HG03097 (cell line): Measurements from ENCODE around the gene NAXD.
"Not testable (repeated sequence)": the region's sequence is repeated elsewhere in the genome, so short reads cannot be mapped to it uniquely, and the experiment has no call there.

Experiments used
- ATAC-seq: cut with Tn5 transposase; IDR thresholded peaks from one replicate; pipeline ENCODE4 v1.9.1; 2021; ENCODE audit not compliant: unreplicated experiment, low FRiP score

NAXD gene

GRCh38 chr13:110615322-110616102, at the start of gene NAXD:
NAXD (plus strand) TSS chr13:110615545; CDS start chr13:110615602, 57 bp downstream.
- ATAC-seq, result peak; percentile 83

GRCh38 chr13:110566171-110566570, 49.2 kb upstream of the NAXD start:
- no peak for ATAC-seq

DNA sequence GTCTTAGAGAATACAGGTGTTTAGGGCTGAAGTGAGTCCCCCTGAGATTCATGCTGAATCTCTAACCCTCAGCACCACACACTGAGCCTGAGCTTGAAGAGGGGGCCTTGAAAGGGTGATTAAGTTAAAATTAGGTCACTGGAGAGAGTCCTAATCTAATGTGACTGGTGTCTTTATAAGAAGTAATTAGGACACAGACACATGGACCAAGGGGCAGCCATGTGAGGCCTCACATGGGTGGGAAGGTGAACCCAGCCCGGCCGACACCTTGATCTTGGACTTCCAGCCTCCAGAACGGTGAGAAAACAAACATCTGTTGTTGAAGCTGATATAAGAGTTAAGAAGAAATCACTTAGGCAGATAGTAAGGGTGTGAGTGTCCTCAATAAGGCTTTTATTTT, 46.7 kb upstream of the NAXD start:
- ATAC-seq, result no peak

DNA sequence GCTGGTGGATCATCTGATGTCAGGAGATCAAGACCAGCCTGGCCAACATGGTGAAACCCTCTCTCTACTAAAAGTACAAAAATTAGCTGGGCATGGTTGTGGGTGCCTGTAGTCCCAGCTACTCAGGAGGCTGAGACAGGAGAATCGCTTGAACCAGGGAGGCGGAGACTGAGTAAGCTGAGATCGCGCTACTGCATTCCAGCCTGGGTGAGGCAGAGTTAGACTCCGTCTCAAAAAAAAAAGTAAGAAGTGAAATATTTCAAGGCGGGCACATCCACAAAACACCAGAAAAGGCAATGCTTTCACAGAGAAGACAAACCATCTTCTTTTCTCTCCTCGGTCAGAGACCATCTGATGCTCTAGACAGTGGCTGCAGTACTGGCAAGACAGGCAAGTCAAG, 45.4 kb upstream of the NAXD start:
- ATAC-seq, result not testable (repeated sequence)

GRCh38 chr13:110570886-110571285, 44.5 kb upstream of the NAXD start:
- ATAC-seq, result no peak

DNA sequence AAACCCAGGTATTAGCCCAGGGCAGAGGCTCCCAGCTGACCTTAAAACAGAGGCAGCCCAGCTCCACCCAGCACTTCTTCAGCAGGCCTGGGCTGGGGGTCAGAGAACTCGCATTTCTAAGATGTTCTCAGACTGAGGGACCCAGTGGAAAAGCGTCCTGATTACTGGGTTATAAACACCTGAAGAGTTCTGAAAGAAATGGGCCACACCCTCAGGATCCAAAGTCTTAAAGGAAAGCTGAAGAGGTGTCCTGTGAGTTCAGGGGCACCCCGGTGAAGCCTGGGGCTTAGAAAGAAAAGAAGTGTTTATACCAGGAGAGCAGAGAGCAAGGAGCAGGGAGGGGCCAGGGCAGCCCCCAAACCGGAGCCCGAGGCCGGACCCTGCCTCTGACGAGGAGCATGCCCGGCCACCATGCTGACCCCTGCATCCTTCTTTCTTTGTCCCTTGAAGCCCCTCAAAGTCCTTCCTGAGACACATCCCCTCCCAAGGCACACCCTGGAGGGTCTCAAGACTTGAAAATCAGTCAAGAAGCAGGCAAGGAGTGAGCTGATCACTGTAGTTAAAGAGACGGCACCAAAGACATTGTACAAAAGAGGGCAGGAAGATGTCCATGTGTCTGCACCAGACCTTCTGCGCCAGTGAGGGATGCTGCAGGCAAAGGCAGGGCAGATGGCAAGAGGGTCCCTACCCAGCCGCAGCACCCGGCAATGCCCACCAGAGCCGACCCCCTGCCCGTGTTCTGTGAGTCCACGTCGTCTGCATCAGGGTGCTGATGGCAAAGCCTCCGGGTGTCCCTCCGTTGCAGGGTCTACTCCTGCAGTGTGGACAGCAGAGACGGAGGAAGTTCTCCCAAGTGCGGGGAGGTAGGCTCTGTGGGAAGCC, 43.2 kb upstream of the NAXD start:
- ATAC-seq, result no peak

DNA sequence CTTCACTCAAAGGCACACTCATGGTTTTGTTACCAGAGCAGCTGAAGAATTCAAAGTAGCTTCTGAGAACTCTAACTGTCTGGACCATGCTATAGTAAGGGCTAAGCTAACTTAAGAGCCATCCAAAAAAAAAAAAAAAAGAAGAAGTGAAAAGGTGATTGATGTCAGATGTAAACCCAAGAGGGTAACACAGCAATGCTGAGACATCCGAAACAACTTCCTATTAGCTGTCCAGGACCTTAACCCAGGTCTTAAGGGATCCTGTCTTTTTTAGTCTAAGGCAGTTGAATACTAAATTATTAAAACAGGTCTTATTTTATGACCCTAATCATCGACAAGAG, 42.6 kb upstream of the NAXD start:
- peak; percentile 53 for ATAC-seq

- ATAC-seq, result no peak
These were observed 41.2 kb upstream of the NAXD start for GRCh38 chr13:110574161-110574560.

DNA sequence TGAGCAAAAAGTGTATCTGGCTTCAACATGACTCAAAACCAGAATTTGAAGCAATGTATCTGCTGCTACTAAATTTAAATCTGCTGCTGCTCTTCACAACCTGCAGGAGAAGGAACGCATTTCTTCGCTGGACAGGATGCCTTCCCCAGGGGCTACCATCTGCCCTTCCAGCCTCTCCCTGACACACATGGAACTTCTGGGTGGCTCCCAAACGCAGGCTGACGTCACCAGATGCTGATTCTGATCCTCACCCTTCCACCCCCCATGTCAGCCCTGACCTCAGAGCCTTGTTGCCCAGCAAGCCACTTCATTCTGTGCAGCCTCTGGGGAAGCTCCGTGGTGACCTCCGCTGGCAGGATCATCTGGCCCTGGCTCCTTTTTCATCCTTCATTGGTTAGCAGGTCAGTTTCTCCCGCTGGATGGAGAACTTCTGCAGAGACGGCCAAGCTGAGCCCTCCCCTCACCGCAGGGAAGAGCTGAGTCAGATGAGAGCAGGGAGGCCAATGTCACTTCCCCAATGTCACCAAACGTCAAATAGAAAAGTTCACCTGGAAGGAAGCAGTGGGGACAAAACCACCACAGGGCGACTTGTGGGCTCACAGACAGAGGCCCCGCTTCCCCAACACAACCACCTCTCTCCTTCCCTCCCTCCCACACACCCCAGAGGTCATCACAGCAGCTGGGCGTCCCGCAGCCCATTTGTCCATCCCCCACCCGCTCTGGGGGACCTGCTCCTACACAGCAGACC, 39.8 kb upstream of the NAXD start:
- ATAC-seq, result peak; percentile 62

- ATAC-seq, result no peak
These were observed 39.3 kb upstream of the NAXD start for GRCh38 chr13:110576070-110576394.

GRCh38 chr13:110576736-110577476, 38.4 kb upstream of the NAXD start:
- no peak for ATAC-seq

GRCh38 chr13:110578363-110578762, 37.0 kb upstream of the NAXD start:
- ATAC-seq, result no peak

DNA sequence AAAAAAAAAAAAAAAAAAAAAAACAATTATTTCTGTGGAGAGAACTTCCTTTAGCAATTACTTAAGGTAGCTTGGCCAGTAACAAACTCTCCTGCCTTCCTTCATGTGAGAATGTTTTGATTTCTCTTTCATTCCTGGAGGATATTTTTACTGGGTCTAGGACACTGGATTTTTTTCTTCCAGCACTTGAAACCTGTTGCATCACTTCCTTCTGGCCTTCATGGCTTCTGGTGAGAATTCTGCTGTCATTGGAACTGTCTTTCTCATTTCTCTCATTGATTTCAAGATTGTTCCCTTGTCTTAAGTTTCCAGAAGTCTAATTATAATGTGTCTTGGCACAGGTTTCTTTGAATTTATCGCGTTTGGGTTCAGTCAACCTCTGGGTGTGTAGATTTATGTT, 34.5 kb upstream of the NAXD start:
- ATAC-seq, result no peak

DNA sequence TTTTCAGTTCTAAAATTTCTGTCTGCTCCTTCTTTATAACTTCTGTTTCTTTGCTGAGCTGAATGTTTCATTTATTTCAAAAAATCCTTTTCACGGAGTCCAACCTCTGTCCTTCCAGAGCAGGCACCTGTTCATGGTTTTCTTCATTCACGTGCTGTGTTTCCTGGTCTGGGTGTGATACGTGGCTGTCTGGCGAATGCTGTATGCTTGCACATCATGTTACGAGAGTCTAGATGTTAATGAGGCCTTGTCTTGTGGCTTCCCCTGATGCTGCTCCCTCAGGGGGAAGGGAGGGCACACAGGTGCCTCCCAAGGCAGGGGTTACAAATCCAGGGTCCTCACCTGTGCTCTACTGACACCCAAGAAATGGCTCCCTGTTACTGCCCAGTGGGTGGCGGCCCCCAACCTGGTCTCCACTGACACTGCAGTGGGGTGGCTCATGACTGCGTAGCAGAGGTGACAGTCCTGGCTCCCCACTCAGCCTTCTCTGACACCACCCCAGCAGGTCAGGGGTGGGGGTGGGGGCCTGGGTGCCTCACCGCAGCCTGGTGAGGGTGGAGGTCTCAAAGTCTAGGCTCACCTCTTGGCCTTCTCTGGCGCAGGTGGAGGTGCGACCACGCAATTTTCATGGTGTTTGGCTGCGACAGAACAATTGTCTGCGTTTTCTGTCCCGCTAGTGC, 33.7 kb upstream of the NAXD start:
- ATAC-seq, result no peak

GRCh38 chr13:110582421-110582954, 32.9 kb upstream of the NAXD start:
- no peak for ATAC-seq

DNA sequence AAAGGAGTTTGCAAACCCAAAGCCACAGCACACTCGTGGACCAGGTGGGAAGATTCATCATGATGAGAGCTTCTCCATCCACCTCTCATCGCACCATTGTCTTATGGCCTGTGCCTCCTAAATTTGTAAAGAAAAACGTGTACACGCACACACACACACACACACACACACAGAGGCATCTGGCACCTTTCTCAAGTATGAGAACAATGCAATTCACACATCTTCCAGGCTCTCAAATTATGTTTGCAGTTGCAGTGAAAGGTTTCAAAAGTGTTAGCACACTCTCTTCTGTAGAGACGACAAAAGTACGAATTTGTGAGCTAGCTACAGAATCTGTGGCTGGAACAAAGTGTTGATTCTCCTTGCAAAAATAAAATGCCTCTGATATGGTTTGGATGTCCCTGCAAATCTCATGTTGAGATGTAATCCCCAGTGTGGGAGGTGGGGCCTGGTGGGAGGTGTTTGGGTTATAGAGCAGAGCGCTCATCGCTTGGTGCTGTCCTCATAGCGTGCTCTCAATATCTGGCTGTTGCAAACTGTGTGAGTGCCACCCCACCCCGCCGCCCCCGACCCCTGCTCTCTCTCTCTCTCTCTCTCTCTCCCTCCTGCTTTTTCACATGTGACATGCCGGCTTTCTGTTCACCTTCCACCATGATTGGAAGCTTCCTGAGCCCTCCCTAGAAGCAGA, 32.0 kb upstream of the NAXD start:
- no peak for ATAC-seq

DNA sequence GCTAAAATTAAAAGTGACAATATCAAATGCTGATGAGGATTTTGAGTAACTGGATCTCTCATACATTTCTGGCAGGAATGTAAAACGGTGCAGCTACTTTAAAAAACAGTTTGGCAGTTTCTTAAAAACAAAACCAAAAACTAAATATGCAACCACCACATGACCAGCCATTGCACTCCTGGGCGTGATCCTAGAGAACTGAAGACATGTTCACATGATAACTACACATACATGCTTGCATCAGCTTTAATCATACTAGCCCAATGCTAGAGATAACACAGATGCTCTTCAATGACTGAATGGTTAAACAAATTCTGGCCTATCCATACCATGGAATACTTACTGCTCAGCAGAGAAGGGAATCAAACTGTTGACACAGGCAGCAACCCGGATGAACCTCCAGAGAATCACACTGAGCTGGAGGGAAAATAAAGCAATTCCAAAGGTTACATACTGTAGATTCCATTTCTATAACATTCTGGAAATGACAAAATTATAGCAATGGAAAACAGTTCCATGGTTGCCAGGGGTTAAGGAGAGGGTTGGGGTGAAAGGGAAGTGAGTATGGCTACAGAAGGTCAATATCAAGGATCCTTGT, 25.5 kb upstream of the NAXD start:
- ATAC-seq, result no peak

GRCh38 chr13:110590577-110590976, 24.8 kb upstream of the NAXD start:
- ATAC-seq, result no peak

- ATAC-seq, result no peak
These were observed 22.7 kb upstream of the NAXD start for GRCh38 chr13:110592665-110593064.
